ENCODE data around the gene FADS2.

GRCh38 chr11:61844909-61845565, 16.9 kb downstream of the FADS2 start:
- no peak for TF ChIP-seq CTCF (IDR thresholded peaks at IDR 0.05; ENCODE audit: poor library complexity)
- TF ChIP-seq EZH2 (IDR thresholded peaks at IDR 0.05; ENCODE audit: borderline replicate concordance) = no peak
